ENCODE measurements around the gene PLXNA2.

Gene PLXNA2

GRCh38 chr1:208055535-208055934 is 188.6 kb downstream of the PLXNA2 start:
- no peaks in the 10 kb centered on the region for H3K27me3 ChIP-seq (ENCODE audit: low read depth, low read length)
- no peak for TF ChIP-seq CTCF (IDR thresholded peaks at IDR 0.05; ENCODE audit: low read depth, low read length)
- no peak for TF ChIP-seq EZH2phosphoT487 (IDR thresholded peaks at IDR 0.05; ENCODE audit: low read depth)
- peaks cover 6% of the 10 kb centered on the region for H3K36me3 ChIP-seq (replicated peaks; ENCODE audit: low read depth, low read length)

GRCh38 chr1:208054911-208055379 is 189.2 kb downstream of the PLXNA2 start:
- no peak overlapping the region for H3K4me3 ChIP-seq (ENCODE audit: low read length)
- H3K79me2 ChIP-seq (ENCODE audit: low read length): no peaks in the 10 kb centered on the region
- no peak overlapping the region for H3K4me2 ChIP-seq (ENCODE audit: low read length)
- no peaks in the 10 kb centered on the region for H3K9me3 ChIP-seq (ENCODE audit: insufficient read depth, low read length)
- H3K27ac ChIP-seq (ENCODE audit: low read length): no peak overlapping the region
- H3K27me3 ChIP-seq (ENCODE audit: low read depth, low read length): no peaks in the 10 kb centered on the region
- H4K20me1 ChIP-seq (ENCODE audit: insufficient read depth, low read length): no peaks in the 10 kb centered on the region
- no peak overlapping the region for H3K9ac ChIP-seq (ENCODE audit: low read length)
- no peak overlapping the region for H2AFZ ChIP-seq (ENCODE audit: low read depth, low read length)
- H3K4me1 ChIP-seq (ENCODE audit: low read length): no peaks in the 10 kb centered on the region
- peaks cover 6% of the 10 kb centered on the region for H3K36me3 ChIP-seq (replicated peaks; ENCODE audit: low read depth, low read length)
- TF ChIP-seq EZH2phosphoT487 (IDR thresholded peaks at IDR 0.05; ENCODE audit: low read depth) (no peak), CTCF (IDR thresholded peaks at IDR 0.05; ENCODE audit: low read depth, low read length) (no peak)

More at GRCh38 chr1:208055535-208055934, 188.6 kb downstream of the PLXNA2 start:
- Histone ChIP-seq H4K20me1 (ENCODE audit: insufficient read depth, low read length) (no peaks in the 10 kb centered on the region), H2AFZ (ENCODE audit: low read depth, low read length) (no peak overlapping the region), H3K79me2 (ENCODE audit: low read length) (no peaks in the 10 kb centered on the region), H3K4me2 (ENCODE audit: low read length) (no peak overlapping the region), H3K4me3 (ENCODE audit: low read length) (no peak overlapping the region), H3K9ac (ENCODE audit: low read length) (no peak overlapping the region), H3K27ac (ENCODE audit: low read length) (no peak overlapping the region), H3K4me1 (ENCODE audit: low read length) (no peaks in the 10 kb centered on the region), H3K9me3 (ENCODE audit: insufficient read depth, low read length) (no peaks in the 10 kb centered on the region)

- no peaks in the 10 kb centered on the region for H3K27me3 ChIP-seq (ENCODE audit: low read depth, low read length)
- H3K4me1 ChIP-seq (ENCODE audit: low read length): no peaks in the 10 kb centered on the region
- no peaks in the 10 kb centered on the region for H3K9me3 ChIP-seq (ENCODE audit: insufficient read depth, low read length)
- H3K4me3 ChIP-seq (ENCODE audit: low read length): no peak overlapping the region
- no peak overlapping the region for H3K27ac ChIP-seq (ENCODE audit: low read length)
- no peak overlapping the region for H3K4me2 ChIP-seq (ENCODE audit: low read length)
- no peak overlapping the region for H2AFZ ChIP-seq (ENCODE audit: low read depth, low read length)
- no peak overlapping the region for H3K9ac ChIP-seq (ENCODE audit: low read length)
- H4K20me1 ChIP-seq (ENCODE audit: insufficient read depth, low read length): no peaks in the 10 kb centered on the region
- H3K36me3 ChIP-seq (replicated peaks; ENCODE audit: low read depth, low read length): peaks cover 6% of the 10 kb centered on the region
- H3K79me2 ChIP-seq (ENCODE audit: low read length): no peaks in the 10 kb centered on the region
- TF ChIP-seq CTCF (IDR thresholded peaks at IDR 0.05; ENCODE audit: low read depth, low read length) (no peak), EZH2phosphoT487 (IDR thresholded peaks at IDR 0.05; ENCODE audit: low read depth) (no peak)
Measured at GRCh38 chr1:208054485-208054884, 189.7 kb downstream of the PLXNA2 start.

- no peak overlapping the region for H3K27ac ChIP-seq (ENCODE audit: low read length)
- H2AFZ ChIP-seq (ENCODE audit: low read depth, low read length): no peak overlapping the region
- no peak overlapping the region for H3K4me3 ChIP-seq (ENCODE audit: low read length)
- peaks cover 6% of the 10 kb centered on the region for H3K36me3 ChIP-seq (replicated peaks; ENCODE audit: low read depth, low read length)
- no peaks in the 10 kb centered on the region for H3K9me3 ChIP-seq (ENCODE audit: insufficient read depth, low read length)
- H3K79me2 ChIP-seq (ENCODE audit: low read length): no peaks in the 10 kb centered on the region
- TF ChIP-seq CTCF (IDR thresholded peaks at IDR 0.05; ENCODE audit: low read depth, low read length) (no peak), EZH2phosphoT487 (IDR thresholded peaks at IDR 0.05; ENCODE audit: low read depth) (no peak)
- no peak overlapping the region for H3K4me2 ChIP-seq (ENCODE audit: low read length)
- no peaks in the 10 kb centered on the region for H3K4me1 ChIP-seq (ENCODE audit: low read length)
- H3K27me3 ChIP-seq (ENCODE audit: low read depth, low read length): no peaks in the 10 kb centered on the region
- no peak overlapping the region for H3K9ac ChIP-seq (ENCODE audit: low read length)
- no peaks in the 10 kb centered on the region for H4K20me1 ChIP-seq (ENCODE audit: insufficient read depth, low read length)
Measured at GRCh38 chr1:208053661-208054060, 190.5 kb downstream of the PLXNA2 start.
